Adrenal gland (tissue), 5 donors: ENCODE results near the gene FOCAD.

Source experiments
- CTCF ChIP-seq, 6 experiments: fragments of 450-650 bp in 4 of 6; fragments of 200-600 bp in 2 of 6; sonication (generic) in 1 of 6; IDR thresholded peaks; 1 replicate in 5 of 6; 2 replicates in 1 of 6; pipeline versions ENCODE4 v1.5.1 to v1.8.0; 2016 to 2021; ENCODE audit warnings: antibody characterized with exemption in 6 of 6, mild to moderate bottlenecking in 2 of 6, moderate library complexity in 1 of 6
- POLR2A ChIP-seq, 2 donors: fragments of 450-650 bp; IDR thresholded peaks; one replicate each; pipeline ENCODE4 v1.6.1; 2017; ENCODE audit warnings: antibody characterized with exemption in 2 of 2, mild to moderate bottlenecking in 2 of 2, moderate library complexity in 1 of 2
- donor health status: DM: no; HTN: no; CAD: no.

GRCh38 chr9:21043841-21044240 lies 359.8 kb downstream of the FOCAD start:
- no peak for TF ChIP-seq CTCF (IDR thresholded peaks at IDR 0.05)
- TF ChIP-seq POLR2A (IDR thresholded peaks at IDR 0.05), result no peak
